ENCODE data around the gene NALCN. TPM values are rescaled to one million over a fixed set of nuclear protein-coding genes. Genes with fewer than 3 reads are reported as not detected.

Gene NALCN
- total RNA-seq, 1 donor from 2014 or later: 1.1 TPM

DNA sequence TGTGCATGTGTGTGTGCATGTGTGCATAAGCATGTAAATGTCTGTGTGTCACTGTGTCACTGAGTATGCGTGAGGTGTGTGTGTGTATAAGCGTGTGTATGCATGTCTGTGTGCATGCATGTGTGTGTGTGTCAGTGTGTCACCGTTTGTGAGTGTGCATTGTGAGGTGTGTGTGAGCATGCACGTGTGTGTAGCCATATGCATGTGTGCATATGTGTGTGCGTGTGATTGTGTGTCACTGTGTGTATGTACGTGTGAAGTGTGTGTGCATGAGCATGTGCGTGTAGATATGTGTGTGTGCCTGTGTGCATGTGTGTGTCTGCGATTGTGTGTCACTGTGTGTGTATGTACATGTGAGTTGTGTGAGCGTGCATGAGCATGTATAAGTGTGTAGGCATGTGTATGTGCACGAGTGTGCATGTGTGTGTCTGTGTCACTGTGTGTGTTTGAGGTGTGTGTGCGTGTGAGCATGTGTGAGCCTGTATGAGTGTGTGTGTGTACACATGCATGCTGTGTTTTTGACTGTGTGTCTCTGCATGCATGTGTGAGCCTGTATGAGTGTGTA lies 144.5 kb downstream of the NALCN start:
- no peaks in the 10 kb centered on the region for H3K9me3 Mint-ChIP-seq (ENCODE audit: unreplicated experiment)
- no peak for TF ChIP-seq EZH2 (IDR thresholded peaks at IDR 0.05; ENCODE audit: insufficient read depth, low read length)
- TF ChIP-seq, protein P1, sequence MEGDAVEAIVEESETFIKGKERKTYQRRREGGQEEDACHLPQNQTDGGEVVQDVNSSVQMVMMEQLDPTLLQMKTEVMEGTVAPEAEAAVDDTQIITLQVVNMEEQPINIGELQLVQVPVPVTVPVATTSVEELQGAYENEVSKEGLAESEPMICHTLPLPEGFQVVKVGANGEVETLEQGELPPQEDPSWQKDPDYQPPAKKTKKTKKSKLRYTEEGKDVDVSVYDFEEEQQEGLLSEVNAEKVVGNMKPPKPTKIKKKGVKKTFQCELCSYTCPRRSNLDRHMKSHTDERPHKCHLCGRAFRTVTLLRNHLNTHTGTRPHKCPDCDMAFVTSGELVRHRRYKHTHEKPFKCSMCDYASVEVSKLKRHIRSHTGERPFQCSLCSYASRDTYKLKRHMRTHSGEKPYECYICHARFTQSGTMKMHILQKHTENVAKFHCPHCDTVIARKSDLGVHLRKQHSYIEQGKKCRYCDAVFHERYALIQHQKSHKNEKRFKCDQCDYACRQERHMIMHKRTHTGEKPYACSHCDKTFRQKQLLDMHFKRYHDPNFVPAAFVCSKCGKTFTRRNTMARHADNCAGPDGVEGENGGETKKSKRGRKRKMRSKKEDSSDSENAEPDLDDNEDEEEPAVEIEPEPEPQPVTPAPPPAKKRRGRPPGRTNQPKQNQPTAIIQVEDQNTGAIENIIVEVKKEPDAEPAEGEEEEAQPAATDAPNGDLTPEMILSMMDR (IDR thresholded peaks at IDR 0.05; ENCODE audit: insufficient read depth, low read depth, low read length): no peak

DNA sequence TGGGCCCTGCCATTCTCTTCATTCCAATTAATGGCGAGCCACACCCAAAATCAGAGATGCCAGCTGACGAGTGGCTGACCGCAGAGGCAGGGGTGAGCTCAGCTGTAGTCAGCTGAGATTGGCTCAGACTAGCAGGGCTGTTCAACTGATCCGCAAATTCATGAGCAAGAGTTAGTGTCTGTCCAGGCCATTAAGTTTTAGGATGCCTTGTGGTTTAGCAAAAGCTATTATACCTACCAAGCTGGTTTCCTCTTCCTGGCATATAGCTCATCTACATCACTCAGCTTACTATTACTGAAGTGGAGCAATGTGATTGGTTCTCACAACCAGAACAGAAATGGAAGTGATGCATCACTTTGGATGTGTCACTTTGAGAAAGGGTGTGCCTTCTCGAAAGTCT lies 148.7 kb downstream of the NALCN start:
- Mint-ChIP-seq H3K4me1 (ENCODE audit: low read depth, unreplicated experiment) (no peaks in the 10 kb centered on the region), H3K9me3 (ENCODE audit: unreplicated experiment) (no peaks in the 10 kb centered on the region), H3K36me3 (ENCODE audit: low read depth, unreplicated experiment) (no peaks in the 10 kb centered on the region), H3K27ac (ENCODE audit: unreplicated experiment) (no peak overlapping the region), H3K4me3 (ENCODE audit: unreplicated experiment) (no peak overlapping the region), H3K27me3 (ENCODE audit: low read depth, unreplicated experiment) (no peaks in the 10 kb centered on the region)
- no peaks in the 10 kb centered on the region for H3K9me3 ChIP-seq (ENCODE audit: insufficient read depth, low read depth, low read length)
- no peaks in the 10 kb centered on the region for H3K27me3 ChIP-seq (ENCODE audit: insufficient read depth, low read length)
- no peak overlapping the region for H3K27ac ChIP-seq (ENCODE audit: low read depth, low read length)
- no peaks in the 10 kb centered on the region for H3K36me3 ChIP-seq (ENCODE audit: insufficient read depth, low read length)
- H3K4me2 ChIP-seq (ENCODE audit: low read length): no peak overlapping the region
- H4K20me1 ChIP-seq (ENCODE audit: insufficient read depth, low read length): no peaks in the 10 kb centered on the region
- no peaks in the 10 kb centered on the region for H3K4me1 ChIP-seq (ENCODE audit: insufficient read depth, low read length)
- H3K4me3 ChIP-seq (ENCODE audit: insufficient read depth, low read depth, low read length): no peak overlapping the region
- FAIRE-seq: peak; percentile 73
- H3K79me2 ChIP-seq (ENCODE audit: insufficient read depth, low read length): no peaks in the 10 kb centered on the region
- TF ChIP-seq EZH2 (IDR thresholded peaks at IDR 0.05; ENCODE audit: insufficient read depth, low read length): no peak
- TF ChIP-seq, protein P1 (IDR thresholded peaks at IDR 0.05; ENCODE audit: insufficient read depth, low read depth, low read length): no peak
- no peak overlapping the region for H2AFZ ChIP-seq (ENCODE audit: low read depth, low read length)
- DNase-seq (ENCODE audit: low read depth): peak; percentile 77
- H3K9ac ChIP-seq (ENCODE audit: low read length): no peak overlapping the region

More for the DNA sequence above, 144.5 kb downstream of the NALCN start:
- no peak overlapping the region for H3K4me3 ChIP-seq (ENCODE audit: insufficient read depth, low read depth, low read length)
- H3K27ac ChIP-seq (ENCODE audit: low read depth, low read length): no peak overlapping the region
- FAIRE-seq (peak; percentile 69), DNase-seq (ENCODE audit: low read depth) (no peak)
- no peaks in the 10 kb centered on the region for H3K36me3 ChIP-seq (ENCODE audit: insufficient read depth, low read length)
- no peak overlapping the region for H3K4me2 ChIP-seq (ENCODE audit: low read length)
- H3K36me3 Mint-ChIP-seq (ENCODE audit: low read depth, unreplicated experiment): no peaks in the 10 kb centered on the region
- no peaks in the 10 kb centered on the region for H3K4me1 Mint-ChIP-seq (ENCODE audit: low read depth, unreplicated experiment)
- H3K27me3 ChIP-seq (ENCODE audit: insufficient read depth, low read length): no peaks in the 10 kb centered on the region
- H3K9ac ChIP-seq (ENCODE audit: low read length): no peak overlapping the region
- no peaks in the 10 kb centered on the region for H3K4me1 ChIP-seq (ENCODE audit: insufficient read depth, low read length)
- H3K79me2 ChIP-seq (ENCODE audit: insufficient read depth, low read length): no peaks in the 10 kb centered on the region
- H3K27me3 Mint-ChIP-seq (ENCODE audit: low read depth, unreplicated experiment): no peaks in the 10 kb centered on the region
- no peak overlapping the region for H3K4me3 Mint-ChIP-seq (ENCODE audit: unreplicated experiment)
- H4K20me1 ChIP-seq (ENCODE audit: insufficient read depth, low read length): no peaks in the 10 kb centered on the region
- H2AFZ ChIP-seq (ENCODE audit: low read depth, low read length): no peak overlapping the region
- H3K9me3 ChIP-seq (ENCODE audit: insufficient read depth, low read depth, low read length): no peaks in the 10 kb centered on the region
- no peak overlapping the region for H3K27ac Mint-ChIP-seq (ENCODE audit: unreplicated experiment)

DNA sequence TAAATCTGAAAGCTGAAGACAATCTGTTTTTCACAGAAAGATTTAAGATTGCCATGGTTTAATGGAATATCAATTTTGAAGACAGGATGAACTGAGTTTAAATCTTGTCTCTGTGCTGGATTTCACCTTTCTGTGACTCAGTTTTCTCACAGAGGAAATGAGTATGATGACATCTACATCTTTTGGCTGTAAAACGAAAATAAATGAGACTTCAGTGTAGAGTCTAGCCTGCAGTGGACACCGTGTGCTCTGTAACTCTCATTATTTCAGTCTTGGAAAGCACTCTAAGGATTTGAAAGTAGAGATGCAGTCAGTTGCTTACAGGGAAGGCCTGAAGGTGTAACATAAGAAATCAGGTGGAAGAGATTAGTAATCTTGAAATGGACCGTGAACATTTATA lies 150.4 kb downstream of the NALCN start:
- H3K9me3 ChIP-seq (ENCODE audit: insufficient read depth, low read depth, low read length): no peaks in the 10 kb centered on the region
- no peak overlapping the region for H3K4me3 ChIP-seq (ENCODE audit: insufficient read depth, low read depth, low read length)
- no peak overlapping the region for H3K9ac ChIP-seq (ENCODE audit: low read length)
- H3K27ac ChIP-seq (ENCODE audit: low read depth, low read length): no peak overlapping the region
- no peaks in the 10 kb centered on the region for H4K20me1 ChIP-seq (ENCODE audit: insufficient read depth, low read length)
- no peaks in the 10 kb centered on the region for H3K79me2 ChIP-seq (ENCODE audit: insufficient read depth, low read length)
- DNase-seq (ENCODE audit: low read depth) (no peak), FAIRE-seq (no peak)
- H3K27me3 ChIP-seq (ENCODE audit: insufficient read depth, low read length): no peaks in the 10 kb centered on the region
- no peak overlapping the region for H3K4me2 ChIP-seq (ENCODE audit: low read length)
- H2AFZ ChIP-seq (ENCODE audit: low read depth, low read length): no peak overlapping the region
- Mint-ChIP-seq H3K4me3 (ENCODE audit: unreplicated experiment) (no peak overlapping the region), H3K27ac (ENCODE audit: unreplicated experiment) (no peak overlapping the region), H3K9me3 (ENCODE audit: unreplicated experiment) (no peaks in the 10 kb centered on the region), H3K4me1 (ENCODE audit: low read depth, unreplicated experiment) (no peaks in the 10 kb centered on the region), H3K36me3 (ENCODE audit: low read depth, unreplicated experiment) (no peaks in the 10 kb centered on the region), H3K27me3 (ENCODE audit: low read depth, unreplicated experiment) (peaks cover 6% of the 10 kb centered on the region)
- no peaks in the 10 kb centered on the region for H3K4me1 ChIP-seq (ENCODE audit: insufficient read depth, low read length)
- no peaks in the 10 kb centered on the region for H3K36me3 ChIP-seq (ENCODE audit: insufficient read depth, low read length)
- TF ChIP-seq, protein P1 (IDR thresholded peaks at IDR 0.05; ENCODE audit: insufficient read depth, low read depth, low read length): no peak
- no peak for TF ChIP-seq EZH2 (IDR thresholded peaks at IDR 0.05; ENCODE audit: insufficient read depth, low read length)

Data from astrocyte (in vitro differentiated cells and primary cell).